Measurements from ENCODE around the gene SGMS1.
"Not testable (repeated sequence)": the region's sequence is repeated elsewhere in the genome, so short reads cannot be mapped to it uniquely, and the experiment has no call there.

The SGMS1 gene

GRCh38 chr10:50540069-50540825 is 83.5 kb downstream of the SGMS1 start:
- Histone ChIP-seq H3K27me3 (ENCODE audit: low read depth, low read length) (no peaks in the 10 kb centered on the region), H3K4me3 (ENCODE audit: low read depth in 1 of 2, low read length in 2 of 2) (no peak overlapping the region), H3K4me1 (ENCODE audit: control insufficient read depth in 1 of 2, insufficient read depth in 2 of 2, low read length in 2 of 2) (peaks cover 0 to 15% of the 10 kb centered on the region in 2 donors), H3K27ac (ENCODE audit: low read length) (no peak overlapping the region), H3K9me3 (ENCODE audit: control insufficient read depth in 1 of 2, low read length in 2 of 2) (no peaks in the 10 kb centered on the region), H3K36me3 (ENCODE audit: control insufficient read depth in 1 of 2, insufficient read depth in 2 of 2, low read length in 2 of 2) (no peaks in the 10 kb centered on the region)

DNA sequence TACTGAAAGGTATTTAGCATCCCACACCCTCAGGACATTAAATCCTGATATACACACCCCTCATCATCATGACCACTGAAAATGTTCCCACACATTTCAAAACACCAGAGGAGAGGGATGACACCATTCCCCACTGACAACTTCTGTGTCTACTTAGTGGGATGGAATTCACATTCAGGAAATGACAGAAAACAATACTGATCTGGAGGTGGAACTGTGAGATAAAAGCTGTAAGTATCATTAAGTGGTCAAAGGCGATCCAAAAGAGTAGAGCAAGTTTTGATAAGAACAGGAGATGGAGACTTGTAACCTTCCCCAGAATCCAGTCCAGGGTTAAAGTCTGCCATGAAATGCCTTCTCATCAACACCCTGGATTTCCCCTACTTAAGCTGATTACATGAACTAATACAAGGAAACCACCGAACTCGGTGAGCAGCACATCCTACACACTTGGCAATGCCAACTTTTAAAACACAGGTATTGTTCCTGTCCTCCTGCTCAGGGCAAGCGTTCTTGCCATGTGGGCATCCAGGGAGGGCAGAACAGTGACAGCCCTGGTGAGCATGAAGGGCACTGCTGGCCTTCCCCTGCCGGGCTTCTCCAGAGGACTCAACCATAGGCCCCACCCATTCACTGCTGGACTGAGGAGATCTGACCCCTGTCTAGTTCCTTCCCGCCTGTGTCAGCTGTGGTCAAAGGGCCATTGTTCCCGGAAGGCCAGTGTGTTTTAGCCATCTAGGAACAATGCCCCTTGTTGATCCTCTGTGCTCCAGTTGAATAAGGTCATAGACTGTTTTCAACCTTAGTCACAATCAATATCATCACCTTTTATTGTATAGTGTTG is 85.0 kb downstream of the SGMS1 start:
- Histone ChIP-seq H3K27ac (ENCODE audit: low read length) (no peak overlapping the region), H3K36me3 (ENCODE audit: control insufficient read depth in 1 of 2, insufficient read depth in 2 of 2, low read length in 2 of 2) (no peaks in the 10 kb centered on the region), H3K4me1 (ENCODE audit: control insufficient read depth in 1 of 2, insufficient read depth in 2 of 2, low read length in 2 of 2) (peaks cover 0 to 11% of the 10 kb centered on the region in 2 donors), H3K4me3 (ENCODE audit: low read depth in 1 of 2, low read length in 2 of 2) (no peak overlapping the region), H3K9me3 (ENCODE audit: control insufficient read depth in 1 of 2, low read length in 2 of 2) (no peaks in the 10 kb centered on the region), H3K27me3 (ENCODE audit: low read depth, low read length) (no peaks in the 10 kb centered on the region)

DNA sequence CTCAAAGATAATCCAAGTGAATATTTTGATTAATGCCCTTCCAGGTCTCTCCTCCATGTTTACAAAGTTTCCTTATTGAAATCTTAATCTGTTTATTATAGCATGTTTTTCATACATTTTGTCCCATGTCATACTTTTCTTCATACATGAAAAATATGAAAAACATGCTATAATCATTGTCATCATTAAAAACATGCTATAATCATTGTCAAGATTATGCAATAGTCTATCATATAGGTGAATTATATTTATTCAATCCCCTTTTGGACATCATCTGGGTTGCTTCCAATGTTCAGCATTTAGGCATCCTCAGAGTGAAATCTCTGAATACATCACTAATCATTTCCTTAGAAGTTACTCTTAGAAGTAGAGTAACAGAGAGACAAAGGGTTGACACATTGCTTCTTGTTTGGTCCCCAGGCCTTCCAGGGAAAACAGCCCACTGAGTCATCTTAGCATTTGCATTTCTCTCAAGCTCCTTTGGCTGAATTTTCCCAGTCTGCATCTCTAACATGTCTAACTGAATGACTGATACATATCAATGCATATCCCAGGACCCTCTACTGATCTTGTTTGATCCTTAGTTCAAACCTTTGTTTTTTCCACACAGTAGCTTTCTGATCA is 87.0 kb downstream of the SGMS1 start:
- no peaks in the 10 kb centered on the region for H3K9me3 ChIP-seq (ENCODE audit: control insufficient read depth in 1 of 2, low read length in 2 of 2)
- no peak overlapping the region for H3K4me3 ChIP-seq (ENCODE audit: low read depth in 1 of 2, low read length in 2 of 2)
- no peaks in the 10 kb centered on the region for H3K4me1 ChIP-seq (ENCODE audit: control insufficient read depth in 1 of 2, insufficient read depth in 2 of 2, low read length in 2 of 2)
- H3K27me3 ChIP-seq (ENCODE audit: low read depth, low read length): no peaks in the 10 kb centered on the region
- no peaks in the 10 kb centered on the region for H3K36me3 ChIP-seq (ENCODE audit: control insufficient read depth in 1 of 2, insufficient read depth in 2 of 2, low read length in 2 of 2)
- H3K27ac ChIP-seq (ENCODE audit: low read length): no peak overlapping the region

GRCh38 chr10:50534748-50535376 is 88.9 kb downstream of the SGMS1 start:
- H3K36me3 ChIP-seq (ENCODE audit: control insufficient read depth in 1 of 2, insufficient read depth in 2 of 2, low read length in 2 of 2); H3K27ac ChIP-seq (ENCODE audit: low read length); H3K4me1 ChIP-seq (ENCODE audit: control insufficient read depth in 1 of 2, insufficient read depth in 2 of 2, low read length in 2 of 2); H3K4me3 ChIP-seq (ENCODE audit: low read depth in 1 of 2, low read length in 2 of 2); H3K27me3 ChIP-seq (ENCODE audit: low read depth, low read length); H3K9me3 ChIP-seq (ENCODE audit: control insufficient read depth in 1 of 2, low read length in 2 of 2): not testable (repeated sequence)

DNA sequence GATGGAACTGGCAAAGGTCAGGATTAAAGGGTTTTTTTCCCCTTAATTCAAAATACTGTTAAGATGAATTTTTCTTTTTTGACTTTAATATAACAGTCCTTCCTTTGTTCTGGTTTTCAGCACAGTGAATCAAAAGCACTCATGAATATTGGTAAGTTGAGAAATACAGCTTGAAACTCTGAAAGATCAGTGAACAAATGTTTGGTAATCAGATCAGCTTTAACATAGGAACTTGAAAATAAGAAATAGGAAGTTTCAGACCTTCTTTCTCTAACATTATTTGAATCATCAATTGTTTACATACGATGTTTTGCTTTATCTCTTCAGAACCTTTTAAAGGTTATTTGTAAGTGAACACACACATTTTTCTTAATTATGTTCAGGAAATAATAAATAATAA is 90.5 kb downstream of the SGMS1 start:
- no peaks in the 10 kb centered on the region for H3K27me3 ChIP-seq (ENCODE audit: low read depth, low read length)
- H3K9me3 ChIP-seq (ENCODE audit: control insufficient read depth in 1 of 2, low read length in 2 of 2): no peaks in the 10 kb centered on the region
- no peaks in the 10 kb centered on the region for H3K36me3 ChIP-seq (ENCODE audit: control insufficient read depth in 1 of 2, insufficient read depth in 2 of 2, low read length in 2 of 2)
- no peaks in the 10 kb centered on the region for H3K4me1 ChIP-seq (ENCODE audit: control insufficient read depth in 1 of 2, insufficient read depth in 2 of 2, low read length in 2 of 2)
- H3K4me3 ChIP-seq (ENCODE audit: low read depth in 1 of 2, low read length in 2 of 2): no peak overlapping the region
- H3K27ac ChIP-seq (ENCODE audit: low read length): no peak overlapping the region

DNA sequence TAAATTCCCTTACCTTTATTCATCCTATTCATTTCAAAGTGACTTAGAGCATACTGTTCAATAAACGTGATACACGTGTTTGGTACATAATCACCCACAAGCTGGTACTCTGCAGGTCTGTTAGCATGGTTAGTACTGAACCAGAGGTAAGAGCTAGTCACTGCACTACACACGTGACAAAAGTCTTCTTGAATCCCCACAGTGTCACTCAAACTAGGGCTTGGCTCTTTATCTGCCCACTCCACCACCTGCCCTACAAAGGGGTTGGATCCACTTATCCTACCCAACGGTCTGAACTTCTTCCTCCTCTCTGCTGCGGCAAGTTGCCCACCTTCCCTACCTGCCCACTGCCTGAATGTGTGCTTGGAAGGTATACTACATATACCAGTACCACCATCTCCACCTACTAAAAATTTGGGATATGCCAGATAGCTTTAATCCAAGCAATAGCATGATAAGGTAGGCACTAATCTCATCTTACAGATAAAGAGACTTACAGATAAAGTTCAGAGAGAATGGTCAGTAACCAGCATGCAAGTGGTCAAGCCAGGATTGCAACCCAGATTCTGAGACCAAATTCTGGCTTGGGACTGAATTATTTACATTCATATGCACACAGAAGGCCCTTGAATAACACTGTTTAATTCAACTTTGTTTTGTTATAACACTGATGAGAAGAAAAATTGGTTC is 92.2 kb downstream of the SGMS1 start:
- no peaks in the 10 kb centered on the region for H3K4me1 ChIP-seq (ENCODE audit: control insufficient read depth in 1 of 2, insufficient read depth in 2 of 2, low read length in 2 of 2)
- no peaks in the 10 kb centered on the region for H3K36me3 ChIP-seq (ENCODE audit: control insufficient read depth in 1 of 2, insufficient read depth in 2 of 2, low read length in 2 of 2)
- H3K9me3 ChIP-seq (ENCODE audit: control insufficient read depth in 1 of 2, low read length in 2 of 2): no peaks in the 10 kb centered on the region
- no peaks in the 10 kb centered on the region for H3K27me3 ChIP-seq (ENCODE audit: low read depth, low read length)
- no peak overlapping the region for H3K4me3 ChIP-seq (ENCODE audit: low read depth in 1 of 2, low read length in 2 of 2)
- H3K27ac ChIP-seq (ENCODE audit: low read length): no peak overlapping the region

DNA sequence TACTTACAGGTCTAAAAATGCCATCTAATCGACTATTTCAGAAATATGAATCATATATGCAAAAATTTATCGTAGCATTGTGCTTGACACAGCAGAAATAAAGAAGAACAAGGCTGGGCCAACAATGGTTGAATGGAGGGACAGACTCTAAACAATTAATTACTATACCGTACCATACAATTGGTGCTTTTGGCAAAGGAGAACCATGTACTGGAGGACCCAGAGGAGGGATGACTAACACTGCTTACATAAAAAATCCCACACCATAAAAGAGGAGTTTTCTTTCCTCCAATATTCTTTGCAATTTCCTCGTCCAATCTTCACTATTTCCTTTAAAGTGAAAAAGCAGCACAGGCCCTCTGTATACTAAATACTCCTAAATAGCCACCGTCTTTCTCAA is 94.1 kb downstream of the SGMS1 start:
- Histone ChIP-seq H3K9me3 (ENCODE audit: control insufficient read depth in 1 of 2, low read length in 2 of 2) (no peaks in the 10 kb centered on the region), H3K27me3 (ENCODE audit: low read depth, low read length) (no peaks in the 10 kb centered on the region), H3K36me3 (ENCODE audit: control insufficient read depth in 1 of 2, insufficient read depth in 2 of 2, low read length in 2 of 2) (no peaks in the 10 kb centered on the region), H3K4me3 (ENCODE audit: low read depth in 1 of 2, low read length in 2 of 2) (no peak overlapping the region), H3K27ac (ENCODE audit: low read length) (no peak overlapping the region), H3K4me1 (ENCODE audit: control insufficient read depth in 1 of 2, insufficient read depth in 2 of 2, low read length in 2 of 2) (no peaks in the 10 kb centered on the region)

DNA sequence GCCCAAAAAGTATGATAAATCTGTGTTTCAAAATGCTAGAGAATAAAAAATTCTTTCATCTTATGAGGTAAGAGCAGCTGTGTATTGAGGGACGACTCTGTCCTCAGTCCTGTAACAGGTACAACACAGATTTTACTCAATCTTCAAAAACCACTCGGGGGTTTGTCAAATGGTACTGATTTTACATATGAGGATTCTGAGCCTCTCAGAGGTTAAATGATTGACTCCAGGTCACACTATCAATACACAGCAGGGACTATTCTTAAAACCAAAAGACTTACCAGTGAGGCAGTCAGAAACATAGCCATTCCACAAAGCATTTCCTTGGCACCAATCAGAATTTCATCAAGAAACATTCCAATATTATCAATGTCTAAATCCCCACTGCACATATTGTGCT is 95.5 kb downstream of the SGMS1 start:
- Histone ChIP-seq H3K4me3 (ENCODE audit: low read depth in 1 of 2, low read length in 2 of 2) (no peak overlapping the region), H3K27ac (ENCODE audit: low read length) (no peak overlapping the region)

GRCh38 chr10:50527442-50528043 is 96.2 kb downstream of the SGMS1 start:
- no peak overlapping the region for H3K4me3 ChIP-seq (ENCODE audit: low read depth in 1 of 2, low read length in 2 of 2)
- no peaks in the 10 kb centered on the region for H3K4me1 ChIP-seq (ENCODE audit: control insufficient read depth in 1 of 2, insufficient read depth in 2 of 2, low read length in 2 of 2)
- no peak overlapping the region for H3K27ac ChIP-seq (ENCODE audit: low read length)
- no peaks in the 10 kb centered on the region for H3K9me3 ChIP-seq (ENCODE audit: control insufficient read depth in 1 of 2, low read length in 2 of 2)
- no peaks in the 10 kb centered on the region for H3K27me3 ChIP-seq (ENCODE audit: low read depth, low read length)
- no peaks in the 10 kb centered on the region for H3K36me3 ChIP-seq (ENCODE audit: control insufficient read depth in 1 of 2, insufficient read depth in 2 of 2, low read length in 2 of 2)

More for the DNA sequence above, 95.5 kb downstream of the SGMS1 start:
- Histone ChIP-seq H3K4me1 (ENCODE audit: control insufficient read depth in 1 of 2, insufficient read depth in 2 of 2, low read length in 2 of 2) (no peaks in the 10 kb centered on the region), H3K9me3 (ENCODE audit: control insufficient read depth in 1 of 2, low read length in 2 of 2) (no peaks in the 10 kb centered on the region), H3K36me3 (ENCODE audit: control insufficient read depth in 1 of 2, insufficient read depth in 2 of 2, low read length in 2 of 2) (no peaks in the 10 kb centered on the region), H3K27me3 (ENCODE audit: low read depth, low read length) (no peaks in the 10 kb centered on the region)

GRCh38 chr10:50526185-50526584 is 97.6 kb downstream of the SGMS1 start:
- no peaks in the 10 kb centered on the region for H3K4me1 ChIP-seq (ENCODE audit: control insufficient read depth in 1 of 2, insufficient read depth in 2 of 2, low read length in 2 of 2)
- H3K27me3 ChIP-seq (ENCODE audit: low read depth, low read length): no peaks in the 10 kb centered on the region
- H3K4me3 ChIP-seq (ENCODE audit: low read depth in 1 of 2, low read length in 2 of 2): no peak overlapping the region
- H3K27ac ChIP-seq (ENCODE audit: low read length): no peak overlapping the region
- no peaks in the 10 kb centered on the region for H3K36me3 ChIP-seq (ENCODE audit: control insufficient read depth in 1 of 2, insufficient read depth in 2 of 2, low read length in 2 of 2)
- no peaks in the 10 kb centered on the region for H3K9me3 ChIP-seq (ENCODE audit: control insufficient read depth in 1 of 2, low read length in 2 of 2)

All from muscle layer of duodenum (tissue), 2 donors.